Testis (tissue), 3 donors: ENCODE measurements around the gene LGI1. TPM values are rescaled to one million over a fixed set of nuclear protein-coding genes. Genes with fewer than 3 reads are reported as not detected.

ENCODE experiments used
- DNase-seq: peaks from one replicate; pipeline ENCODE4 v3.0.0-alpha.2; 2019
- H3K27ac ChIP-seq, 2 donors: fragments of 200-600 bp; sonication (generic); one replicate each; pipeline ENCODE4 v1.5.1; 2019
- H3K27me3 ChIP-seq: fragments of 200-600 bp; sonication (generic); one replicate; pipeline ENCODE4 v1.5.1; 2019
- H3K36me3 ChIP-seq: fragments of 200-600 bp; sonication (generic); one replicate; pipeline ENCODE4 v1.5.1; 2017; ENCODE audit warnings: low read depth; ENCODE audit errors: missing control alignments
- H3K4me1 ChIP-seq: fragments of 200-600 bp; sonication (generic); one replicate; pipeline ENCODE4 v1.5.1; 2019
- H3K4me3 ChIP-seq, 2 donors: fragments of 200-600 bp; sonication (generic); one replicate each; pipeline ENCODE4 v1.5.1; 2017 to 2019
- H3K9me3 ChIP-seq: fragments of 200-600 bp; sonication (generic); one replicate; pipeline ENCODE4 v1.5.1; 2017
- POLR2A ChIP-seq: fragments of 450-650 bp; IDR thresholded peaks from one replicate; pipeline ENCODE4 v1.6.1; 2017; ENCODE audit warnings: antibody characterized with exemption, mild to moderate bottlenecking, moderate library complexity
- WGBS, 2 donors: methylation state at CpG; one replicate each; pipeline ENCODE4 v1.1.5; 2018; 5-methylcytosine and 5-hydroxymethylcytosine counted together
- intact Hi-C: fragments of 100-400 bp; cut with DNase I; formaldehyde crosslinking; loops from one replicate; pipeline ENCODE4 v1.15.1; 2023; ENCODE audit warnings: low total_unique reads
- polyA plus RNA-seq: library from polyadenylated mRNA; stranded (reverse); fragments of 350-450 nt; fragmentation: Illumina TruSeq; extraction: RNeasy Lipid Tissue Mini Kit (QIAGEN cat#74804); gene quantifications from one replicate; pipeline ENCODE4 v1.2.3, GENCODE V29; 2014; ENCODE audit warnings: low read depth, low replicate concordance; ENCODE audit not compliant: insufficient read depth
- total RNA-seq, 2 donors: library from RNA; depleted of rRNA; stranded (reverse); fragments of >200 nt; gene quantifications; one replicate each; pipeline ENCODE4 v1.2.3, GENCODE V29; 2016
- TF ChIP-seq, protein P1 (sequence below), 3 experiments: fragments of 450-650 bp in 2 of 3; fragments of 200-600 bp in 1 of 3; sonication (generic) in 1 of 3; IDR thresholded peaks; one replicate each; pipeline ENCODE4 v1.5.1; 2016 to 2019; ENCODE audit warnings: antibody characterized with exemption in 3 of 3, mild to moderate bottlenecking in 2 of 3, moderate library complexity in 1 of 3

Gene LGI1
- total and polyA plus RNA-seq, 3 donors from 2014 or later: 0.56 to 2.1 (median 1.0) TPM

DNA sequence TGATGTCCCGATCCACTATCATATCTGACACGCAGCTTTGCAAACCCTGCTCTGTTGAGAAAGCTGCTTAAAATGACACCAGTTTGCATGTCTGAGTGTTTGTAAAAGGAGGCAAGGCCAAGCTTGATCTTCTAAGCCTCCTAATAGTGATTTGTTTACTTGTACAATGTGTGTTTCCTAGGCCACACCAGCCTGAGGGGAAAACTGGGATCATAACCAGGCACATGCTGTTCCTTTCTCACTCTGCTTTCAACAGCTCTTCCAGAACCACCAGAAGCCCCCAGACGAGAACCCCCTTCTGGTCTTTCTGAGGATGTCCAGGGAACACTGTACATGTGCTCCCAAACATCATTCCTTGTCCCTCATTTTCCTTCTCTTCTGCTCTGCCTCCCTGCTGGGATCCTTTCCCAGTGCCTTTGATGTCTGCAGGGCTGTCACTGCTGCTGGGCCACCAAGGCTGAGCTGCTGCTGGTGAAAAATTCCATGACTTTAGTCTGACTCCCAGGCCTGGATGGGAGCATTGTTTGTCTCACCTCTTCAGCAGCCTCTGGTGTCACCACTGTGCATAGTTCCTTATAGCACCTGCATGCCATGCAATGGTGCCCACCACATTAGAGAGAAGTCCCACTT, 4.0 kb upstream of the LGI1 start:
- no peak for TF ChIP-seq POLR2A
- TF ChIP-seq, protein P1, sequence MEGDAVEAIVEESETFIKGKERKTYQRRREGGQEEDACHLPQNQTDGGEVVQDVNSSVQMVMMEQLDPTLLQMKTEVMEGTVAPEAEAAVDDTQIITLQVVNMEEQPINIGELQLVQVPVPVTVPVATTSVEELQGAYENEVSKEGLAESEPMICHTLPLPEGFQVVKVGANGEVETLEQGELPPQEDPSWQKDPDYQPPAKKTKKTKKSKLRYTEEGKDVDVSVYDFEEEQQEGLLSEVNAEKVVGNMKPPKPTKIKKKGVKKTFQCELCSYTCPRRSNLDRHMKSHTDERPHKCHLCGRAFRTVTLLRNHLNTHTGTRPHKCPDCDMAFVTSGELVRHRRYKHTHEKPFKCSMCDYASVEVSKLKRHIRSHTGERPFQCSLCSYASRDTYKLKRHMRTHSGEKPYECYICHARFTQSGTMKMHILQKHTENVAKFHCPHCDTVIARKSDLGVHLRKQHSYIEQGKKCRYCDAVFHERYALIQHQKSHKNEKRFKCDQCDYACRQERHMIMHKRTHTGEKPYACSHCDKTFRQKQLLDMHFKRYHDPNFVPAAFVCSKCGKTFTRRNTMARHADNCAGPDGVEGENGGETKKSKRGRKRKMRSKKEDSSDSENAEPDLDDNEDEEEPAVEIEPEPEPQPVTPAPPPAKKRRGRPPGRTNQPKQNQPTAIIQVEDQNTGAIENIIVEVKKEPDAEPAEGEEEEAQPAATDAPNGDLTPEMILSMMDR (IDR thresholded peaks at IDR 0.05): no peak
- Histone ChIP-seq H3K27ac (no peak overlapping the region), H3K27me3 (no peaks in the 10 kb centered on the region), H3K9me3 (no peaks in the 10 kb centered on the region), H3K4me1 (peaks cover 3% of the 10 kb centered on the region), H3K36me3 (no peaks in the 10 kb centered on the region), H3K4me3 (no peak overlapping the region)
- intact Hi-C loops: no loop called here
- 39 to 41% methylated on average over 3 of the region's 3 CpGs for WGBS, 2 donors
- DNase-seq: no peak

DNA sequence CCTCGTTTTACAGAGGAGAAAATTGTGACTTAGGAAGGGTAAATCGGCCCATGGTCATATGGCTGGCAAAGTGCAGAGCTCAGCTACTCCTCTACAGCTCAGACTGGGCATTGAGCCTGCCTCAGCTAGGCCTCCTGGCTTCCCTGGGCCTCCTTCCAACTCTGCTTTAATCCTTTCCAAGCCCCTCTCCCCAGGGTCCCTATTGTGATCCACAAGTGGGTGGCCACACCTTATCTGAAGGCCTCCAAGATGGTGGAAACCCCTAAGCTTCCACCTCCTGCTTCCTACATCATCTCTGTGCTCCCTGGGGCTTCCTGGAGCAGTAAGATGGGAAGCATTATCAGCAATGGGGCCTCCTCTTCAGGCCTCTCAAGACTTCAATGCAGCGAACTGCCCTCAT, 3.0 kb upstream of the LGI1 start:
- no peaks in the 10 kb centered on the region for H3K9me3 ChIP-seq
- intact Hi-C loops: no loop called here
- no peak for DNase-seq
- H3K27ac ChIP-seq: no peak overlapping the region
- H3K4me3 ChIP-seq: no peak overlapping the region
- WGBS, 2 donors: 87 to 92% methylated on average over 3 of the region's 3 CpGs
- TF ChIP-seq, protein P1 (IDR thresholded peaks at IDR 0.05): no peak
- TF ChIP-seq POLR2A: no peak
- H3K4me1 ChIP-seq: peaks cover 3% of the 10 kb centered on the region
- H3K36me3 ChIP-seq: no peaks in the 10 kb centered on the region
- no peaks in the 10 kb centered on the region for H3K27me3 ChIP-seq

DNA sequence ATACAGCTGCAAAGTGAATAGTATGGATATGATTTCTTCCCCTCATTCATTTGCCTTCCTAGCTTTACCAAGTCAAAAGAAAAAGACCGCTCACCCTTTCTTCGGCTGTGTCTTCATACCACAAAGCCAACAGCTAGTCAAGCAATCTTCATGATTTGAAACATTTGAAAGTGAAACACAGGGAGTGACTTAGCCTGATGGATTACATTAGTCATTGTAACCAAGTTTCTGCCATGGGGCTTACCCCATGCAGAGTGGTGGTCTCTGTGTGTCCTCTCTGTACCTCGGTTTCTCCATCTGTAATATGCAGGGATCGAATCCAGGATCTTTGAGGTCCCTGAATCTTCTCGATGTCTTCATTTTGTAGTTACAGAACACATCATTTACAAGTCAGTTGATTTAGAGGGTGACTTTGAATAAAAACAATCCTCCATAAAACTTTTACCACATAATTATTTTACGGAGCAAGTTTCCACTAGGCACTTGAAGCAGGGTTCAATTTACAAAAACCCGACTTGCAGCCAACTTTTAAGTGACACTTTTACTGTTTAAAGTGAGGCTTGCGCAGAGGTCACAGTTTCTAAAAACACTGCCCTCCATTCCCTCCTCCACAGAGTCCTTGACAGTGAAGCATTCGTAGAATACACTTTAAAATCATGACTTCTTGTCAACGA, 2.2 kb upstream of the LGI1 start:
- 66 to 72% methylated on average over 10 of the region's 10 CpGs for WGBS, 2 donors
- Histone ChIP-seq H3K27ac (no peak overlapping the region), H3K4me1 (peaks cover 3% of the 10 kb centered on the region), H3K4me3 (no peak overlapping the region), H3K36me3 (no peaks in the 10 kb centered on the region), H3K27me3 (no peaks in the 10 kb centered on the region), H3K9me3 (no peaks in the 10 kb centered on the region)
- DNase-seq: no peak
- no peak for TF ChIP-seq POLR2A
- TF ChIP-seq, protein P1 (IDR thresholded peaks at IDR 0.05): no peak
- intact Hi-C loops: no loop called here

DNA sequence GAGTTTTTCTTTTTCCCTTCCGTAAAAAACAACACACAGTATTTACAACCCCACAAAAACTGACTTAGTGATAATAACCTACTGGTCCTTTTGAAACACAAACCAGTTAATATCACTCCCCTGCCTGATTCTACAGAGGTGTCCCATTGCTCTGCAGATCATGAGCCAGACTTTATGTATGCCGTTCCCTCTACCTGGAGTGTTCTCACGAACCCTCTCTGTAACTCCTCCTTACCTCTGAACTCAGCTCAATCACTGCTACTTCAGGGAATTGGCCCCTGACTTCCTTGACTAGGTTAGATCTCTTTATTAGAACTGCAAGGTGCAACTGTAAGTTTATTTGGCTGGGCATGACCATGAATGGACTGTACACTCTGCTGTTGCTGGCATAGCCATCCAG, 1.6 kb upstream of the LGI1 start:
- Histone ChIP-seq H3K9me3 (no peaks in the 10 kb centered on the region), H3K36me3 (no peaks in the 10 kb centered on the region), H3K4me1 (peaks cover 3% of the 10 kb centered on the region), H3K27ac (no peak overlapping the region), H3K27me3 (no peaks in the 10 kb centered on the region), H3K4me3 (no peak overlapping the region)
- WGBS, 2 donors: 59 to 71% methylated on average over 3 of the region's 3 CpGs
- intact Hi-C loops: no loop called here
- TF ChIP-seq, protein P1 (IDR thresholded peaks at IDR 0.05): no peak
- no peak for TF ChIP-seq POLR2A
- DNase-seq: no peak

DNA sequence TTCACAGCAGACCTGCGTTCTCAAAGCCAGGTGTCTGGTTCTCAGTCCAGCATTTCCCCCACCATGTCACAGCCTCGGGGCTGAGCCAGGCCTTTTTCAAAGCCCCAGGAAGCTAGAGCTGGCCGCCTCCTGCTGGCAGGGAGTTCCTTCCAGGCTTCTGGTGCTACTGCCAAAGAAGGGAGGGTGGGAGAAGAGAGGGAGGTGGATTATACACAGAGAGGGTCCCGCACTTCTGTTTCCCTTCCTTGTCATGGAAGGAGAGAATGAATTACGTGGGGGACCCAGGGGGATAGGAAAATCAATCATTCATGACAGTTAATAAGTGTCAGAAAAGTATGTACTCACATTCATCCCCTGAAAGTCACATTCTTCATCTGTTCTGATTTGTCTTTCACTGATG, 600 bp upstream of the LGI1 start:
- WGBS, 2 donors: 27 to 54% methylated on average over 5 of the region's 5 CpGs
- Histone ChIP-seq H3K27ac (no peak overlapping the region), H3K9me3 (no peaks in the 10 kb centered on the region), H3K27me3 (no peaks in the 10 kb centered on the region), H3K4me3 (no peak overlapping the region), H3K36me3 (no peaks in the 10 kb centered on the region), H3K4me1 (peaks cover 3% of the 10 kb centered on the region)
- TF ChIP-seq, protein P1 (IDR thresholded peaks at IDR 0.05): no peak
- TF ChIP-seq POLR2A: no peak
- intact Hi-C loops: no loop called here
- DNase-seq: no peak
